T-cell (primary cell): ENCODE measurements around the gene ITGA7. TPM values are rescaled to one million over a fixed set of nuclear protein-coding genes. Genes with fewer than 3 reads are reported as not detected.

Experiments
- ATAC-seq, 4 experiments: fragments of 200-7000 bp in 3 of 4; fragments of 150-1000 bp in 1 of 4; cut with Tn5 transposase; replicated peaks in 1 of 4; 1 replicate in 3 of 4; 2 replicates in 1 of 4; pipeline ENCODE4 v1.10.0; 2021; ENCODE audit warnings: moderate library complexity in 3 of 4, mild to moderate bottlenecking in 2 of 4, moderate number of reproducible peaks in 1 of 4
- CTCF ChIA-PET, 2 donors: fragments of 300-600 bp; sonication (Branson Sonifier 250); formaldehyde crosslinking; loops; one replicate each; lab custom pipeline; 2022; ENCODE audit warnings: antibody characterized with exemption in 2 of 2; lab: Charles Lee
- POLR2A ChIA-PET, 2 donors: fragments of 300-600 bp; sonication (Branson Sonifier 250); formaldehyde crosslinking; loops; one replicate each; lab custom pipeline; 2022; ENCODE audit warnings: antibody characterized with exemption in 2 of 2; lab: Charles Lee
- DNase-seq, 35 experiments: peaks; one replicate each; pipeline versions ENCODE4 v3.0.0 to v3.0.0-alpha.2; 2013 to 2023
- H3K27ac ChIP-seq: one replicate; pipeline ENCODE4 v1.5.1; 2013; ENCODE audit warnings: low read length
- H3K27me3 ChIP-seq, 2 experiments: replicated peaks in 1 of 2; 1 replicate in 1 of 2; 2 replicates in 1 of 2; pipeline versions ENCODE4 v1.6.1 to v1.7.0; 2013; ENCODE audit warnings: low read length in 1 of 2, mixed read lengths in 1 of 2; ENCODE audit not compliant: control insufficient read depth in 2 of 2, insufficient read depth in 2 of 2; ENCODE audit errors: extremely low read depth in 1 of 2
- H3K36me3 ChIP-seq, 2 donors: 1 replicate in 1 of 2; 2 replicates in 1 of 2; pipeline versions ENCODE4 v1.6.1 to v1.7.0; 2013; ENCODE audit warnings: low read length in 1 of 2; ENCODE audit not compliant: control insufficient read depth in 2 of 2, insufficient read depth in 1 of 2; ENCODE audit errors: extremely low read depth in 1 of 2
- H3K4me1 ChIP-seq, 2 experiments: 1 replicate in 1 of 2; 2 replicates in 1 of 2; pipeline versions ENCODE4 v1.6.1 to v1.7.0; 2013; ENCODE audit warnings: low read length in 2 of 2, mixed read lengths in 1 of 2; ENCODE audit not compliant: insufficient read depth in 2 of 2, control insufficient read depth in 1 of 2; ENCODE audit errors: extremely low read depth in 1 of 2
- H3K4me3 ChIP-seq, 2 donors: 1 replicate in 1 of 2; 2 replicates in 1 of 2; pipeline versions ENCODE4 v1.5.1 to v1.7.0; 2013; ENCODE audit warnings: mild to moderate bottlenecking in 2 of 2, low read length in 1 of 2, moderate library complexity in 1 of 2; ENCODE audit not compliant: control insufficient read depth in 1 of 2; ENCODE audit errors: extremely low read depth in 1 of 2
- H3K9me3 ChIP-seq: 2 replicates; pipeline ENCODE4 v1.7.0; 2013
- H3K27ac Mint-ChIP-seq, 2 donors: one replicate each; pipeline ENCODE4 v1.8.0; 2020 to 2021; ENCODE audit warnings: mild to moderate bottlenecking in 2 of 2, mixed read lengths in 2 of 2
- H3K27me3 Mint-ChIP-seq, 2 donors: one replicate each; pipeline ENCODE4 v1.8.0; 2021 to 2022; ENCODE audit warnings: mixed read lengths in 2 of 2
- H3K36me3 Mint-ChIP-seq: one replicate; pipeline ENCODE4 v1.8.0; 2021; ENCODE audit warnings: mixed read lengths
- H3K4me1 Mint-ChIP-seq, 3 donors: one replicate each; pipeline ENCODE4 v1.8.0; 2020 to 2022; ENCODE audit warnings: mixed read lengths in 3 of 3, mild to moderate bottlenecking in 1 of 3
- H3K4me3 Mint-ChIP-seq, 3 donors: one replicate each; pipeline ENCODE4 v1.8.0; 2020 to 2022; ENCODE audit warnings: mild to moderate bottlenecking in 3 of 3, mixed read lengths in 3 of 3, moderate library complexity in 3 of 3
- H3K9me3 Mint-ChIP-seq, 3 donors: one replicate each; pipeline ENCODE4 v1.8.0; 2020 to 2022; ENCODE audit warnings: mixed read lengths in 3 of 3
- WGBS: methylation state at CpG from one replicate; pipeline ENCODE4 v1.1.5; 2013; ENCODE audit warnings: missing lambda C conversion rate; ENCODE audit not compliant: insufficient coverage; 5-methylcytosine and 5-hydroxymethylcytosine counted together
- total RNA-seq, 35 experiments: library from RNA in 6 of 35; stranded (reverse) in 6 of 35; fragments of 120-200 nt in 1 of 35; gene quantifications; one replicate each; pipeline versions ENCODE4 v1.2.1 to v1.2.4 and lab custom pipeline; 2013 to 2026

Gene ITGA7
- total RNA-seq, 5 donors from 2014 or later (not counting 1 experiment from before 2014, with no cell fraction given): 2.6 to 4.6 (median 3.1) TPM

DNA sequence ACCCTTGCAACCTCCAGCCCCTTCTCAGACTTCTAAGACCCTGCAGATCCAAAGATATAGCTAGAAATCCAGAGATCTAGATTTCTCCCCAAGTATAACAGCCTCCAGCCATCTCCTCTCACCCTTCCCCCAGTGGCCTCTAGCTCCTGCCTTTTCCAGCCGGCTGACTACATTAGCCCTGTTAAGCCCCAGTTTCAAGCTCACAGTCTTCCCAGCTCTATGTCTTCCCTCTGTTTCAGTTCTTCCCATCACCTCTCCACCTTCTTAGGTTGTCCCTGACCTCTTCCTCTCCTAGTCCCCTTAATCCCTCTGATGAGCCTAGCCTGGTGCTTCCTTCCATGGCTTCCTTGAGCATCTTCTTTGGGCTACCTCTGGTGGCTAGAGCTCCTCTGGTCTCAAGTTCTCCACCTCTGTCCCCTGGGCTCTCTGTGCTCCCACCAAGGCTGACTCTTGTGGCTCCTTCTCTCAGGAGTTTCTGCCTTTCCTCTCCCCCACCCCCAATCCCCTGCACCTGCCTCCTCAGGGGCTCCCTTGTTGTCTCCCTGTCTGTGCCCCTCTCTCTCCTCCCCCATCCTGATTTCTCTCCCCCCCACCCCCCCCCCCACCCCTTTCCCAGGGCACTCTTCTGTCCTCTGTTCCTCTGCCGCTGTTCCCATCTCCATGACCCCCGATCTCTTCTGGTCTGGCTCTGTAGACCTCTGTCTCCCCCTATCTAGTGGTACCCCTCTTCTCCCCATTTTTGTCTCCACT is 34.4 kb upstream of the ITGA7 start:
- CTCF ChIA-PET: interaction anchor here in 1 of 2 donors (0.6 to 5.0 kb wide), 4 partner anchors 76 to 1575 kb away, joined by 3 to 28 read pairs (median 3); partner anchors contain the start of genes ORMDL2 and SARNP
- peaks cover 14 to 46% of the 10 kb centered on the region in 2 experiments for H3K4me1 ChIP-seq
- H3K9me3 ChIP-seq: no peaks in the 10 kb centered on the region
- Mint-ChIP-seq H3K4me1 (peaks cover 42 to 57% (median 52%) of the 10 kb centered on the region in 3 donors), H3K9me3 (no peaks in the 10 kb centered on the region), H3K27me3 (no peaks in the 10 kb centered on the region), H3K27ac (peak overlapping the region; percentile 62 to 78), H3K36me3 (no peaks in the 10 kb centered on the region), H3K4me3 (peak overlapping the region; percentile 77 to 90 (median 79))
- H3K36me3 ChIP-seq: no peaks in the 10 kb centered on the region
- no peaks in the 10 kb centered on the region for H3K27me3 ChIP-seq
- ATAC-seq (no peak), DNase-seq (no peak)
- peak overlapping the region in 1 of 2 donors; percentile 48 for H3K4me3 ChIP-seq
- H3K27ac ChIP-seq: peak overlapping the region; percentile 52
- WGBS: 56% methylated on average over 3 of the region's 3 CpGs
- POLR2A ChIA-PET: no interaction called here

DNA sequence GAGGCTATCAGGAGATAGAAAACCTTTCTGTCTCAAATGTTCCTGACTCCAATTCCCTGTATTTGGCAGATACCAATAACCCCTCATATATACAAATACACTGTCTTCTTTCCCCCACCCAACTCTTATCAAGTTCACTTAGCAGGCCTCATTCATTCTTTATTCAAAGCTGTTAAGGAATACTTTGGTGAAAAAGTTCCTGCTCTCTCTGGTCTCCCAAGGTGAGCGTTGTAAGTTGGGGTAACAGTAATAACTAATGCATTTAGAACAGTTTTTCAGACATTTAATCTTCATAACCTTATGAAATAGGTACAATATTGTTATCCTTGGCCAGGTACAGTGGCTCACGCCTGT is 31.3 kb upstream of the ITGA7 start:
- ChIA-PET POLR2A (interaction anchor here in 1 of 2 donors (0.6 kb wide), 1 partner anchor 902 kb away, joined by 12 read pairs; no protein-coding TSS in a partner anchor), CTCF (interaction anchor here (0.6 to 5.0 kb wide), 36 partner anchors 8 to 720 kb away, joined by 3 to 47 read pairs (median 5); partner anchors contain the start of genes ORMDL2 (in 2 of the 2), SARNP (in 2 of the 2), BLOC1S1 (in 1 of the 2) and CD63 (in 1 of the 2))
- Histone ChIP-seq H3K27ac (peak overlapping the region; percentile 26), H3K27me3 (no peaks in the 10 kb centered on the region), H3K4me1 (peaks cover 7 to 35% of the 10 kb centered on the region in 2 experiments), H3K4me3 (peak overlapping the region; percentile 51 to 70), H3K36me3 (no peaks in the 10 kb centered on the region), H3K9me3 (no peaks in the 10 kb centered on the region)
- 86% methylated on average over 1 of the region's 2 CpGs for WGBS
- no peak for DNase-seq
- Mint-ChIP-seq H3K9me3 (no peaks in the 10 kb centered on the region), H3K27ac (peak overlapping the region; percentile 92 to 97), H3K4me3 (peak overlapping the region; percentile 79 to 85 (median 85)), H3K4me1 (peaks cover 23 to 35% (median 35%) of the 10 kb centered on the region in 3 donors), H3K36me3 (no peaks in the 10 kb centered on the region), H3K27me3 (no peaks in the 10 kb centered on the region)
- ATAC-seq: no peak

DNA sequence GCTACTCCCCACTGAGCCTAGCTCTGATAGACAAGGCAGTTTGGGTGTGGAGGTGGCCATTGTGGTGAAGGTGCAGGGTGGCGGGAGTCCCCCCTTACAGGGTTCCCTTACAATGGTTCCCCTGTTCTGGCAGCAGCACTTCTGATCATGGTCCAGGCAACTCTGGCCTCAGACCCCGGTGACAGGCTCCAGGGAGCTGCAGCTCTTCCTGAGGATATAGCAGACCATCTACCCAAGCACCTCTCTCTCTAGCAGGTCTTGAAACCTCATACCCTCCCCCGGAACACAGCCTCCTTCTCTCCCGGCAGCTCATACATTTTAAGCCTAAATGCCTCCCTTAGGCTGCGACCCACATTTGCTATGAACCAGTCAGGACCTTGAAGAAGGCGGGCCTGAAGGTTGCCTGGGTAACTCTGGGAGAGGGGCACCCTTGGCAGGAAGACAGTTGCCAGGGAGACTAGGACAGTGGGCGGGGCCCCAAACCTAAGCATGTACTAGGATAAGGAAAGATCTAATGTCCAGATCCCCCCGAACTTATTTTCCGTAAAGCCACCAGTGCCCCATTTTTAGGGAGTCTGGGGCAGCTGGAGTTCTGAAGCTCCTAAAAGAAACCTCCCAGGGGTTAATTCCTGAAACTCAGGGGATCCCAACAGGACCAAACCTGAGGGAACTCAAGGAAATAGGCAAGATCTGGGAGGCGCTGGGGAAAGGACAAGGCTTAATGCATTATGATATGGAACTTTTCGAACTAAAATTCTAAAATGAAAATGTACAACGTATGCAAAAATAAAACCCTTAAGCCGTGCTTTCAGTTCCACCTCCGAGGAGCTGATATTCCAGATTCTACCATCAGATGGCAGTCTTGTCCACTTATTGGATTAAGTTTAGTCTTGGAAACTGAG is 30.7 kb upstream of the ITGA7 start:
- POLR2A ChIA-PET: interaction anchor here (0.6 to 1.1 kb wide), 8 partner anchors 9 to 903 kb away, joined by 3 to 13 read pairs (median 4); partner anchors contain the start of gene BLOC1S1 (in 1 of the 2)
- WGBS: 2% methylated on average over 7 of the region's 14 CpGs

DNA sequence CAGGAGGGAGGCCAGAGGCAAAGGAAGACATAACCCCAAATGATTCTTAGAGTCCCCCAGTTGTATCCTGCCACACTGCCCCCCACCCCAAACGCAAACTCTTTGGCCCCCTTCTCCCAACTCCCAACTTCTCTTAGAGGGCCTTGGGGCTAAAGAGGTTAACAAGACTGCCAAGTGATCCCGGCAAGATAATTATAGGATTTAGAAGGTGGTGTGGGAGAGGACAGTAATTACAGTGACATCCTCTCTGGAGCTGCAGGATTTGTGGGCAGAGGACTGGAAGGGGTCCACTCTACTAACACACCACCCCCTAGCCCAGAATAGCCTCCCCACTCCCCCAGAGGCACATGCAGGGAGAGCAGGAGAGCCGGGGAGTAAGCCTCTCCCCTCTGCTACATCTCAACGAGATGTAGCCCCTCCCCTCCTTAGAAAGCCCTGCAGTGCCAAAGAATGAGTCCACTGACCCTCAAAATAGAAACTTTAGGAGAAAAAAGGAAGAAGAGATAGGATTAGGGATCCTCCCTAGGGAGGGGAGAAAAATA is 29.9 kb upstream of the ITGA7 start:
- Mint-ChIP-seq H3K9me3 (no peaks in the 10 kb centered on the region), H3K4me3 (peak overlapping the region; percentile 61 to 79 (median 70)), H3K27me3 (no peaks in the 10 kb centered on the region), H3K36me3 (no peaks in the 10 kb centered on the region), H3K27ac (peak overlapping the region; percentile 92 to 97), H3K4me1 (peaks cover 20 to 30% (median 29%) of the 10 kb centered on the region in 3 donors)
- Histone ChIP-seq H3K4me1 (peaks cover 6 to 27% of the 10 kb centered on the region in 2 experiments), H3K27ac (peak overlapping the region; percentile 50), H3K9me3 (no peaks in the 10 kb centered on the region), H3K27me3 (no peaks in the 10 kb centered on the region), H3K4me3 (peak overlapping the region in 1 of 2 donors; percentile 51), H3K36me3 (no peaks in the 10 kb centered on the region)
- DNase-seq (no peak), ATAC-seq (no peak)
- ChIA-PET POLR2A (interaction anchor here in 1 of 2 donors (0.6 to 1.1 kb wide), 5 partner anchors 9 to 189 kb away, joined by 3 to 13 read pairs (median 4); partner anchors contain the start of gene BLOC1S1), CTCF (interaction anchor here (0.5 to 5.0 kb wide), 30 partner anchors 8 to 484 kb away, joined by 3 to 47 read pairs (median 6); partner anchors contain the start of genes BLOC1S1 (in 2 of the 2), ORMDL2 (in 2 of the 2), SARNP (in 2 of the 2) and CD63 (in 1 of the 2))
- no CpG with 5 or more reads among the region's 4 CpGs for WGBS

More for the DNA sequence above, 30.7 kb upstream of the ITGA7 start:
- Histone ChIP-seq H3K9me3 (no peaks in the 10 kb centered on the region), H3K27me3 (no peaks in the 10 kb centered on the region), H3K27ac (peak overlapping the region; percentile 50), H3K4me3 (peak overlapping the region; percentile 51 to 70), H3K4me1 (peaks cover 6 to 29% of the 10 kb centered on the region in 2 experiments), H3K36me3 (no peaks in the 10 kb centered on the region)
- Mint-ChIP-seq H3K4me3 (peak overlapping the region; percentile 79 to 85 (median 85)), H3K27ac (peak overlapping the region; percentile 92 to 97), H3K4me1 (peaks cover 22 to 33% (median 31%) of the 10 kb centered on the region in 3 donors), H3K36me3 (no peaks in the 10 kb centered on the region), H3K27me3 (no peaks in the 10 kb centered on the region), H3K9me3 (no peaks in the 10 kb centered on the region)
- ATAC-seq: peak; percentile 74 to 78 (median 76)
- DNase-seq: peak; percentile 47 to 92 (median 67)
- CTCF ChIA-PET: interaction anchor here (0.5 to 5.0 kb wide), 44 partner anchors 9 to 721 kb away, joined by 3 to 47 read pairs (median 5); partner anchors contain the start of genes BLOC1S1 (in 2 of the 2), ORMDL2 (in 2 of the 2), SARNP (in 2 of the 2) and CD63 (in 1 of the 2)

DNA sequence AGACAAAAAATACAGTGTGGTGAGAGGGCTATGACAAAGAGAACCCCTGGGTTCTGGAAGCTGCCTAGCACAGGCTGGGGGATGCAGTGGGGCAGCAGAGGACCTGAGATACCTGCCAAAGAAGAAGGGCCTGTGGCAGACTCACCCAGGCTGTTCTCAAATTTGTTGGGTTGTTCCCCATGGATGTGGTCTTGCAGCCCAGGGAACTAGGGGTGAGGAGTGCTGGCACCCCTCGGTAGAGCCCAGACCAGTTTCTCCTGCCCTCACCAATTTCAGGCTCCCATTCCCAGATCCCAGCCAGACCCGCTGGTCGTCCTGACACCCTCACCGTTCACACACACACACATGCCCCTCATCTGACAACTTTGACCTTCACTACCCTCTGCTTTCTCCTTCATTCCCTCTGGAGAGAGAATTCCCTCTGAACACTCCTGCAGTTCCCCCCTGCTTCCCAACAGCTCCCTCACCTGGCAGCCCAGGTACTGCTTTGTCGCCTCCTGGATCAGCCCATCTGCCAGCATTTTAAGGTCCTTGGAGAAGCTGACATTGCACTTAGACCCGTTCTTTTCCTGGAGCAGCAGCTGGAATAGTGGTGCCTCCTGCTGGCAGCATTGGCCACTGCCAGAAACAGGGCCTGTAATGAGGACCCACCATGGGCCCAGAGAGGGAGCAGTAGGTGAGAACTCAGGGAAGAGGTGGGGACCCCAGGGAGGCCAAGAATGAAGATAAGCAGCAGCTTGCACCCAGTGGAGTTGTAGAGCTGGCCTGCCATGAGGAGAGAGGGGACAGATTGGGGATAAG is 29.3 kb upstream of the ITGA7 start:
- H3K27me3 Mint-ChIP-seq: no peaks in the 10 kb centered on the region
- H3K4me3 Mint-ChIP-seq: peak overlapping the region; percentile 61 to 79 (median 70)
- H3K27ac Mint-ChIP-seq: peak overlapping the region; percentile 92 to 97
- Histone ChIP-seq H3K27me3 (no peaks in the 10 kb centered on the region), H3K4me1 (peaks cover 6 to 24% of the 10 kb centered on the region in 2 experiments), H3K4me3 (no peak overlapping the region), H3K27ac (no peak overlapping the region), H3K36me3 (no peaks in the 10 kb centered on the region), H3K9me3 (no peaks in the 10 kb centered on the region)
- no peaks in the 10 kb centered on the region for H3K9me3 Mint-ChIP-seq
- CTCF ChIA-PET: interaction anchor here (0.7 to 3.4 kb wide), 12 partner anchors 7 to 452 kb away, joined by 3 to 30 read pairs (median 4); partner anchors contain the start of genes CD63 (in 1 of the 2), DNAJC14 (in 1 of the 2), ORMDL2 (in 1 of the 2) and SARNP (in 1 of the 2)
- 70% methylated on average over 5 of the region's 6 CpGs for whole genome bisulfite sequencing
- no peaks in the 10 kb centered on the region for H3K36me3 Mint-ChIP-seq
- H3K4me1 Mint-ChIP-seq: peaks cover 18 to 24% (median 23%) of the 10 kb centered on the region in 3 donors
- ATAC-seq (peak; percentile 28 to 44 (median 39)), DNase-seq (peak in 24 of 35 experiments; percentile 12 to 70 (median 46))
- POLR2A ChIA-PET: no interaction called here
